Brain microvascular endothelial cell (primary cell): ENCODE measurements around the gene CREB5.

Source experiments
- DNase-seq: peaks from one replicate; pipeline ENCODE4 v3.0.0-alpha.2; 2020
- H3K27ac ChIP-seq: fragments of 250-450 bp; sonication (Bioruptor Pico); 2 replicates; pipeline ENCODE4 v1.5.1; 2020; ENCODE audit warnings: mild to moderate bottlenecking, moderate library complexity
- H3K27me3 ChIP-seq: fragments of 250-450 bp; sonication (Bioruptor Pico); replicated peaks from 2 replicates; pipeline ENCODE4 v1.5.1; 2020; ENCODE audit warnings: mild to moderate bottlenecking
- H3K36me3 ChIP-seq: fragments of 250-450 bp; sonication (Bioruptor Pico); replicated peaks from 2 replicates; pipeline ENCODE4 v1.5.1; 2020; ENCODE audit warnings: mild to moderate bottlenecking
- H3K4me3 ChIP-seq: 2 replicates; pipeline ENCODE4 v1.5.1; 2011; ENCODE audit warnings: low read depth, mild to moderate bottlenecking, control low read depth, low read length, moderate library complexity
- in situ Hi-C: cut with HindIII; loops from 2 replicates; pipeline ENCODE4 v1.10.0; 2017; ENCODE audit warnings: low sequenced_read_pairs, low pct_ligation_motif_present
- TF ChIP-seq, protein P1 (sequence below): IDR thresholded peaks from 2 replicates; pipeline ENCODE4 v1.5.1; 2011; ENCODE audit warnings: low read depth, mild to moderate bottlenecking, moderate library complexity, low read length, control low read depth, inconsistent platforms; ENCODE audit errors: missing control alignments

CREB5 gene

DNA sequence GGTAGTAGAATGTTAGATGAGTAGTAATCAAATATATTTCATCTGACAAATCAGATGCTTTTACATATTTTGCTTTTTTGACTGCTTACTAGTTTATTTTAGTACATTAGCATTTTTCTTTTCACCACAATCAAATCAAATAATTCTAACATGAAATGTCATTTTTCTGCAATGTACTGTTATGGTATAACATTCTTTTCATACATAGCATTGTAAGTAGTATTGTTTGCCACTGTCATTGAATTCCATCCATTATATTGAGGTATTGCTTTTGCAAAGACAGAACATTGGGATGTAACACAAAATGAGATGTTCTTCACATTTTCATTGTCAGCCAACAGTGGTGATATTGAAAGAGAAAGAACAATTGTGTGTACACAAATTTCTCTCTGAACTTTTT, 438.4 kb downstream of the CREB5 start:
- DNase-seq, result no peak
- Histone ChIP-seq H3K27ac (no peak overlapping the region), H3K27me3 (no peaks in the 10 kb centered on the region), H3K36me3 (no peaks in the 10 kb centered on the region), H3K4me3 (no peak overlapping the region)
- TF ChIP-seq, protein P1, sequence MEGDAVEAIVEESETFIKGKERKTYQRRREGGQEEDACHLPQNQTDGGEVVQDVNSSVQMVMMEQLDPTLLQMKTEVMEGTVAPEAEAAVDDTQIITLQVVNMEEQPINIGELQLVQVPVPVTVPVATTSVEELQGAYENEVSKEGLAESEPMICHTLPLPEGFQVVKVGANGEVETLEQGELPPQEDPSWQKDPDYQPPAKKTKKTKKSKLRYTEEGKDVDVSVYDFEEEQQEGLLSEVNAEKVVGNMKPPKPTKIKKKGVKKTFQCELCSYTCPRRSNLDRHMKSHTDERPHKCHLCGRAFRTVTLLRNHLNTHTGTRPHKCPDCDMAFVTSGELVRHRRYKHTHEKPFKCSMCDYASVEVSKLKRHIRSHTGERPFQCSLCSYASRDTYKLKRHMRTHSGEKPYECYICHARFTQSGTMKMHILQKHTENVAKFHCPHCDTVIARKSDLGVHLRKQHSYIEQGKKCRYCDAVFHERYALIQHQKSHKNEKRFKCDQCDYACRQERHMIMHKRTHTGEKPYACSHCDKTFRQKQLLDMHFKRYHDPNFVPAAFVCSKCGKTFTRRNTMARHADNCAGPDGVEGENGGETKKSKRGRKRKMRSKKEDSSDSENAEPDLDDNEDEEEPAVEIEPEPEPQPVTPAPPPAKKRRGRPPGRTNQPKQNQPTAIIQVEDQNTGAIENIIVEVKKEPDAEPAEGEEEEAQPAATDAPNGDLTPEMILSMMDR, result no peak
- in situ Hi-C loops, result no loop called here

DNA sequence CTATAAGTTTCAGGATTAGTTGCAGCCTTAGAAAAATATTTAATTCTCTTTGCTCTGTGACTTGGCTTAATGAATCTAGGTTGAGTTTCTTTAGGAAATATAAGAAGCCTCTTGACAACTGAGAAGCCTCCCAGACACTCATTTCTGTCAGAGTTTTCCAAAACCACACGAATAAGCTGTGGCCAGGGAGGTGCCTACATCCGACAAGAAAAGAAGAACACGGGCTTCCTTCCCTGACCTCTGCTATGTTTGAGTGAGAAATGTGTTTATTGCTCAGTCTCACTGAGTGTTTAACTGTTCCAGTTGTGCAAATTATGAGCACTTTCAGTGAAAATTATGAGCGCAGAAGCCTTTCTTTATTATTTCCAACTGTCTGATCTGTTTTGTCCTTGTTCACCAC, 440.8 kb downstream of the CREB5 start:
- no peaks in the 10 kb centered on the region for H3K36me3 ChIP-seq
- no peak overlapping the region for H3K27ac ChIP-seq
- in situ Hi-C loops, result no loop called here
- H3K27me3 ChIP-seq, result no peaks in the 10 kb centered on the region
- no peak for DNase-seq
- no peak overlapping the region for H3K4me3 ChIP-seq
- TF ChIP-seq, protein P1, result no peak

- peak overlapping the region; percentile 57 for H3K4me3 ChIP-seq
- TF ChIP-seq, protein P1, result peak; percentile 86
- H3K27me3 ChIP-seq, result no peaks in the 10 kb centered on the region
- peak; percentile 66 for DNase-seq
- no peaks in the 10 kb centered on the region for H3K36me3 ChIP-seq
- in situ Hi-C loops, result no loop called here
- no peak overlapping the region for H3K27ac ChIP-seq
These were observed 441.8 kb downstream of the CREB5 start for GRCh38 chr7:28853834-28854749.

GRCh38 chr7:28854750-28855074, 442.4 kb downstream of the CREB5 start:
- in situ Hi-C loops, result no loop called here
- no peak for DNase-seq
- Histone ChIP-seq H3K27ac (no peak overlapping the region), H3K27me3 (no peaks in the 10 kb centered on the region), H3K4me3 (no peak overlapping the region), H3K36me3 (no peaks in the 10 kb centered on the region)
- TF ChIP-seq, protein P1, result no peak

GRCh38 chr7:28855538-28856217, 443.4 kb downstream of the CREB5 start:
- Histone ChIP-seq H3K36me3 (no peaks in the 10 kb centered on the region), H3K27me3 (no peaks in the 10 kb centered on the region), H3K4me3 (no peak overlapping the region), H3K27ac (peak overlapping the region; percentile 32)
- peak; percentile 96 for DNase-seq
- TF ChIP-seq, protein P1, result no peak
- in situ Hi-C loops, result no loop called here

DNA sequence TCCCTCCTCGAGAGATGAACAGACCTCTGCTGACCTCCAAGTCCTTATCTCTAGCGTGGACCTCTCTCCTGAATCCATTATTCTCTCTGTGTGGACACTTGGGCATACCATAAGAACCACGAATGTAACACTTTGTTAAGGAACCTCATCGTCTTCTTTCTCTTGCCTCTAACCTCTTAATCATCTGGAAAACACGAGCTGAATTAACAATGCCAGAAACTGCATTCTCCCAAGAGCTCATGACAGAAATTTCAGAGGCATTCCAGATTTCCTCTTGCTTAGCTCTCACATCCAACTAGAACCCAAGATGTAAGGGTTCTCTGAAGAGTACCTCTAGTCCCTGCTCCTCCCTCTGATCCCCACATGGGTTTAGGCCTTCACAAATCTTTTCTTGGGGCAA, 444.3 kb downstream of the CREB5 start:
- no peak overlapping the region for H3K27ac ChIP-seq
- no peaks in the 10 kb centered on the region for H3K36me3 ChIP-seq
- no peaks in the 10 kb centered on the region for H3K27me3 ChIP-seq
- no peak for DNase-seq
- no peak overlapping the region for H3K4me3 ChIP-seq
- in situ Hi-C loops, result no loop called here
- TF ChIP-seq, protein P1, result no peak
